Glutamatergic neuron (in vitro differentiated cells): ENCODE results near the gene HOXD13. TPM values are rescaled to one million over a fixed set of nuclear protein-coding genes. Genes with fewer than 3 reads are reported as not detected.

Source experiments
- DNase-seq: peaks from one replicate; pipeline ENCODE4 v3.0.0; 2022
- H3K27ac Mint-ChIP-seq: one replicate; pipeline ENCODE4 v1.8.0; 2020; ENCODE audit warnings: mild to moderate bottlenecking, mixed read lengths, inconsistent platforms; ENCODE audit not compliant: unreplicated experiment
- H3K27me3 Mint-ChIP-seq: one replicate; pipeline ENCODE4 v1.8.0; 2020; ENCODE audit warnings: mild to moderate bottlenecking, moderate library complexity, mixed read lengths, inconsistent platforms; ENCODE audit not compliant: unreplicated experiment
- H3K36me3 Mint-ChIP-seq: one replicate; pipeline ENCODE4 v1.8.0; 2020; ENCODE audit warnings: mild to moderate bottlenecking, mixed read lengths, inconsistent platforms; ENCODE audit not compliant: unreplicated experiment
- H3K4me1 Mint-ChIP-seq: one replicate; pipeline ENCODE4 v1.8.0; 2020; ENCODE audit warnings: mild to moderate bottlenecking, low read depth, mixed read lengths, inconsistent platforms; ENCODE audit not compliant: unreplicated experiment
- H3K4me3 Mint-ChIP-seq: one replicate; pipeline ENCODE4 v1.8.0; 2020; ENCODE audit warnings: mild to moderate bottlenecking, mixed read lengths, inconsistent platforms; ENCODE audit not compliant: unreplicated experiment
- H3K9me3 Mint-ChIP-seq: one replicate; pipeline ENCODE4 v1.8.0; 2020; ENCODE audit warnings: mild to moderate bottlenecking, moderate library complexity, mixed read lengths, inconsistent platforms; ENCODE audit not compliant: unreplicated experiment
- CTCF ChIP-seq: fragments of 200-600 bp; sonication (generic); IDR thresholded peaks from one replicate; pipeline ENCODE4 v1.5.0; 2021; ENCODE audit not compliant: partially characterized antibody, unreplicated experiment
- total RNA-seq: library from RNA; stranded (reverse); fragmentation: NEBNext Ultra II Directional; extraction: Animal tissue kit (Norgen Biotek cat#: 25700); gene quantifications from one replicate; pipeline ENCODE4 v1.2.1, GENCODE V29; 2021; ENCODE audit not compliant: unreplicated experiment

The HOXD13 gene
- total RNA-seq, 1 donor from 2014 or later, result 0.17 TPM

GRCh38 chr2:176114120-176114929, 21.8 kb downstream of the HOXD13 start:
- no peak overlapping the region for H3K4me3 Mint-ChIP-seq
- DNase-seq, result no peak
- no peak overlapping the region for H3K27ac Mint-ChIP-seq
- peaks cover 45% of the 10 kb centered on the region for H3K27me3 Mint-ChIP-seq
- H3K9me3 Mint-ChIP-seq, result peaks cover 6% of the 10 kb centered on the region
- TF ChIP-seq CTCF, result no peak
- H3K36me3 Mint-ChIP-seq, result peaks cover 11% of the 10 kb centered on the region
- H3K4me1 Mint-ChIP-seq, result no peaks in the 10 kb centered on the region

GRCh38 chr2:176114930-176115625, 22.6 kb downstream of the HOXD13 start:
- no peak for DNase-seq
- no peak overlapping the region for H3K27ac Mint-ChIP-seq
- peaks cover 6% of the 10 kb centered on the region for H3K9me3 Mint-ChIP-seq
- peaks cover 11% of the 10 kb centered on the region for H3K36me3 Mint-ChIP-seq
- no peak overlapping the region for H3K4me3 Mint-ChIP-seq
- no peak for TF ChIP-seq CTCF
- H3K4me1 Mint-ChIP-seq, result no peaks in the 10 kb centered on the region
- H3K27me3 Mint-ChIP-seq, result peaks cover 44% of the 10 kb centered on the region

- no peak for TF ChIP-seq CTCF
- DNase-seq, result peak; percentile 73
- Mint-ChIP-seq H3K27ac (no peak within 1 kb of the TSS), H3K9me3 (peaks cover 6% of the 10 kb centered on the region), H3K4me3 (no peak within 1 kb of the TSS), H3K27me3 (peaks cover 50% of the 10 kb centered on the region), H3K36me3 (peaks cover 11% of the 10 kb centered on the region), H3K4me1 (no peaks in the 10 kb centered on the region)
These were observed 23.6 kb downstream of the HOXD13 start, which contains the start of gene HOXD10 for GRCh38 chr2:176115883-176116813. Gene HOXD10, plus strand, starts transcription at chr2:176116778. Its CDS starts 56 bp downstream, at chr2:176116834.

- Mint-ChIP-seq H3K27ac (no peak overlapping the region), H3K36me3 (peaks cover 11% of the 10 kb centered on the region), H3K27me3 (peaks cover 49% of the 10 kb centered on the region), H3K9me3 (peaks cover 6% of the 10 kb centered on the region), H3K4me3 (no peak overlapping the region), H3K4me1 (no peaks in the 10 kb centered on the region)
- no peak for DNase-seq
- no peak for TF ChIP-seq CTCF
These were observed 24.8 kb downstream of the HOXD13 start for GRCh38 chr2:176117162-176117822.
